NCI-H526 treated with DMSO at 0.1 percent for 48 hours (cell line): Measurements from ENCODE around the gene SRSF6.
"Not testable (repeated sequence)": the region's sequence is repeated elsewhere in the genome, so short reads cannot be mapped to it uniquely, and the experiment has no call there.

Source experiments
- DNase-seq: peaks from one replicate; lab custom pipeline; 2025; lab: John Stamatoyannopoulos, UW

SRSF6 gene

GRCh38 chr20:43477193-43477592, 19.5 kb downstream of the SRSF6 start:
- DNase-seq, result no peak

GRCh38 chr20:43477619-43478018, 19.9 kb downstream of the SRSF6 start:
- DNase-seq, result no peak

GRCh38 chr20:43490038-43490437, 32.3 kb downstream of the SRSF6 start:
- DNase-seq, result no peak

GRCh38 chr20:43492101-43492500, 34.4 kb downstream of the SRSF6 start:
- no peak for DNase-seq

- no peak for DNase-seq
Measured at GRCh38 chr20:43495388-43495787, 37.7 kb downstream of the SRSF6 start.

- not testable (repeated sequence) for DNase-seq
Measured at GRCh38 chr20:43502021-43502420, 44.3 kb downstream of the SRSF6 start.

- DNase-seq, result no peak
Measured at GRCh38 chr20:43506238-43506637, 48.5 kb downstream of the SRSF6 start.

- peak; percentile 33 for DNase-seq
Measured at GRCh38 chr20:43507150-43508080, 49.7 kb downstream of the SRSF6 start, which contains the start of gene L3MBTL1. Gene L3MBTL1, plus strand, starts transcription at chr20:43507697. Its CDS starts 5,807 bp downstream, at chr20:43513504.

GRCh38 chr20:43508106-43508505, 50.4 kb downstream of the SRSF6 start:
- no peak for DNase-seq

GRCh38 chr20:43508604-43509040, 50.9 kb downstream of the SRSF6 start:
- no peak for DNase-seq

- no peak for DNase-seq
Measured at GRCh38 chr20:43511879-43512278, 54.2 kb downstream of the SRSF6 start.

GRCh38 chr20:43513372-43513930, 55.8 kb downstream of the SRSF6 start:
- no peak for DNase-seq
